ENCODE results near the gene COMP. TPM values are rescaled to one million over a fixed set of nuclear protein-coding genes. Genes with fewer than 3 reads are reported as not detected.
"Not testable (repeated sequence)": the region's sequence is repeated elsewhere in the genome, so short reads cannot be mapped to it uniquely, and the experiment has no call there.

COMP gene
- total RNA-seq, 1 donor from 2014 or later: not detected

DNA sequence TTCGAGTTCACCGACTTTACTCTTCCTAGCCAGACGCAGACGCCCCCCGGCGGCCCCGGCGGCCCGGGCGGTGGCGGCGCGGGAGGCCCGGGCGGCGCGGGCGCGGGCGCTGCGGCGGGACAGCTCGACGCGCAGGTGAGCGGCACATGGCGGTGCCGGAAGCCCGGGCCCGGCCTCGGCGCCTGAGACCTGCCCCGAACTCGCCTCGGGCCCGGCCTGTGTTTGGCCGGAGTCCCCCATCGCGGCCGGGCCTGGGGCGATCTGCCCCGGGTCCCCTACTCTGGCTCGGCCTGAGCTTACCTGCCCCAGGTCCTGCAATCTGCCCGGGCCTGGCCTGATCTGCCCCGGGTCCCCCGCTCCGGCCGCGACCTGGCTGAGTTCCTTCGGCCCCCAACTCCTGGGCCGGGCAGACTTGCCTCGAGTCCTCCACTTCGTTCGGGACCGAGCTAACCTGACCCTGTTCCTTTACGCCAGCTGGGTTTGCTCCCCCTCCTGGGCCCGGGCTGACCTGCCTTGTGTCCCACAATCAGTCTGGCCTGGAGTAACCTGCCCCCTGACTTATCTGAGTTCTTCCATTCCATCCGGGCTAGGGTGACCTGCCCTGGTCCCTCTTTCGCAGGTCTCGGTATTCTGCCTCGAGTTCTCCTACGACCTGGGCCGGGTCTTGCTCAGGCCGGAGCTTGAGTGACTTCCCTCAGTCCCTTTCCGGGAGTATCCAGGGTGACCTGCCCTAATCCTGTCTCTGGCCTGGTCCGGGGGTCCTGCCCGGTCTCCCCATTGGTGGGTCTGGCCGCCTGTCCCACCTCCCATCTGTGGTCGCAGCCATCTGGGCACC, 41.4 kb upstream of the COMP start:
- TF ChIP-seq, protein P1, sequence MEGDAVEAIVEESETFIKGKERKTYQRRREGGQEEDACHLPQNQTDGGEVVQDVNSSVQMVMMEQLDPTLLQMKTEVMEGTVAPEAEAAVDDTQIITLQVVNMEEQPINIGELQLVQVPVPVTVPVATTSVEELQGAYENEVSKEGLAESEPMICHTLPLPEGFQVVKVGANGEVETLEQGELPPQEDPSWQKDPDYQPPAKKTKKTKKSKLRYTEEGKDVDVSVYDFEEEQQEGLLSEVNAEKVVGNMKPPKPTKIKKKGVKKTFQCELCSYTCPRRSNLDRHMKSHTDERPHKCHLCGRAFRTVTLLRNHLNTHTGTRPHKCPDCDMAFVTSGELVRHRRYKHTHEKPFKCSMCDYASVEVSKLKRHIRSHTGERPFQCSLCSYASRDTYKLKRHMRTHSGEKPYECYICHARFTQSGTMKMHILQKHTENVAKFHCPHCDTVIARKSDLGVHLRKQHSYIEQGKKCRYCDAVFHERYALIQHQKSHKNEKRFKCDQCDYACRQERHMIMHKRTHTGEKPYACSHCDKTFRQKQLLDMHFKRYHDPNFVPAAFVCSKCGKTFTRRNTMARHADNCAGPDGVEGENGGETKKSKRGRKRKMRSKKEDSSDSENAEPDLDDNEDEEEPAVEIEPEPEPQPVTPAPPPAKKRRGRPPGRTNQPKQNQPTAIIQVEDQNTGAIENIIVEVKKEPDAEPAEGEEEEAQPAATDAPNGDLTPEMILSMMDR (conservative IDR thresholded peaks at IDR 0.05; ENCODE audit: low read depth, low read length): peak; percentile 33
- no peak for DNase-seq (ENCODE audit: low read depth)
- H3K4me3 ChIP-seq (ENCODE audit: low read depth, low read length): peak overlapping the region; percentile 68

DNA sequence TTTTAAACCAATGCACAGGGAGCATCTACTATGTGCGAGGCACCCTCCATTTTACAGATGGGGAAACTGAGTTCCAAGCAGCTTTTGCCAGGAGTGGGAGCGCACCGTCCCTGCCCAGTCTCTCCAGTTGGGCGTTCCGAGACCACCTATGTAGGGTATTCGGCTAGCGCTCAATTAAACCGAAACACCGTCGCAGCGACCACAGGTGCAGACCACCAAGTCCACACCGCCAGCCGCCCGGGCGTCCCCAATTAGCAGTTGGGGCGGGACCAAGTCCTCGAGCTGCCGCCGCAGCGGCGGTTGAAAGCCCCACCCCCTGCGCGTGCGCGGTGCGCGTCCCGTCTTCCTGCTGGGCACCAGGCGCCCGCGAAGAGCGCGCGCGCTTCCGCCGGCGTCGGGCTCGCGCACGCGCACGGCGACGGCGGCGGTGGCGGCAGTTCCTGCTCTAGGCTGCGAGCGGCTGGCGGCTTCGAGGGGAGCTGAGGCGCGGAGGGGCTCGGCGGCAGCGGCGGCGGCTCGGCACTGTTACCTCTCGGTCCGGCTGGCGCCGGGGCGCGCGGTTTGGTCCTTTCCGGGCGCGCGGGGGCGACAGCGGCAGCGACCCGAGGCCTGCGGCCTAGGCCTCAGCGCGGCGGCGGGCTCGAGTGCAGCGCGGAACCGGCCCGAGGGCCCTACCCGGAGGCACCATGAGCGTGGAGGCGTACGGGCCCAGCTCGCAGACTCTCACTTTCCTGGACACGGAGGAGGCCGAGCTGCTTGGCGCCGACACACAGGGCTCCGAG, 40.6 kb upstream of the COMP start, which contains the start of gene UPF1:
TSS of gene UPF1 (plus strand) at position 436 of the 782 bp plus-strand sequence. CDS start at position 687, 251 bp downstream.
- peak within 1 kb of the TSS; percentile 68 for H3K4me3 ChIP-seq (ENCODE audit: low read depth, low read length)
- DNase-seq (ENCODE audit: low read depth): no peak
- TF ChIP-seq, protein P1 (conservative IDR thresholded peaks at IDR 0.05; ENCODE audit: low read depth, low read length): no peak

DNA sequence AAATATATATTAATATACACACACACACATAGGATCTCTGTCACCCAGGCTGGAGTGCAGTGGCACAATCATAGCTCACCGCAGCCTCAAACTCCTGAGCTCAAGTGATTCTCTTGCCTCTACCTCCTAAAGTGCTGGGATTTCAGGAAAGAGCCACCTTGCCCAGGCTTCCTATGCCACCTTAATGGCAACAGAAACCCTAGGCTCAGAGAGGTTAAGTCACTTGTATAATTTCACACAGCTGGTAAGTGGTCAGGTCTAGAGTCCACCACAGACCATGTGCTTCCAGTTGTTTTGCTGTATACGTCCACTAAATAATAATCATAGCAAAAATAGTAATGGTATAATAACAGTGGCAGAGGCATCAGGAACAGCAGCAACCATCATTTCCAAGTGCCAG, 39.4 kb upstream of the COMP start:
- no peak overlapping the region for H3K4me3 ChIP-seq (ENCODE audit: low read depth, low read length)
- DNase-seq (ENCODE audit: low read depth): no peak
- TF ChIP-seq, protein P1 (conservative IDR thresholded peaks at IDR 0.05; ENCODE audit: low read depth, low read length): no peak

DNA sequence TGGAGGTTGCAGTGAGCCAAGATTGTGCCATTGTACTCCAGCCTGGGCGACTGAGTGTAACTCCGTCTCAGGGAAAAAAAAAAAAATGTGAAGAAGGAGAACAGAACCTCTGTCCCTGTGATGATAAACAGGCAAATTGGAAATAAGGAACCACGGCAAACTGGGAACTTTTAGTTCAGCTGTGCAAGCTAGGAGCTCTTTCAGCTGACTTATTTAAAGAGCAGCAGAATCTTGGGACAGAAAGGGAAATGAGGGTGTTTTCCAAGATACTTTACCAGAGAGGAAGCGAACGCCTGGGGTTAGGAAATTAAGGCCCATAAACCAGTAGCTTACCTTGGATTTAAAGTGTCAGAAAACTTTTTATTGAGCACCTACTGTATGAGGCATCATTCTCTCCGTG, 37.7 kb upstream of the COMP start:
- TF ChIP-seq, protein P1 (conservative IDR thresholded peaks at IDR 0.05; ENCODE audit: low read depth, low read length): no peak
- DNase-seq (ENCODE audit: low read depth): no peak
- H3K4me3 ChIP-seq (ENCODE audit: low read depth, low read length): no peak overlapping the region

DNA sequence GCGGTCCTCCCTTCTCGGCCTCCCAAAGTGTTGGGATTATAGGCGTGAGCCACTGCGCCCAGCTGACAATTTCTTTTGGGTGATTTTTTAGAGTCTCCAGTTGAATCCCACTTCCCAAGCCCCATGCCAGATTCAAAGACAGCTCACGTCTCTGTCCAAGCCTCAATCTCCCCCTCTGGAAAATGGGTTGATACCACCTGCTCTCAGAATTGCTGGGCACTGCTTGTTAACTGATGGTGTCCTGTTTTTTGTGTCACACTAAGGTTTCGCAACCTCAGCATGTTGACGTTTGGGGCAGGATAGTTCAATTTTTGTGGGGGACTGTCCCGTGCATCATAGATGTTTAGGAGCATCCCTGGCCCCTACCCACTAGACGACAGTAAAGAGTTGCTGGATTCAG, 26.5 kb upstream of the COMP start:
- DNase-seq (ENCODE audit: low read depth): no peak
- TF ChIP-seq, protein P1 (conservative IDR thresholded peaks at IDR 0.05; ENCODE audit: low read depth, low read length): no peak
- H3K4me3 ChIP-seq (ENCODE audit: low read depth, low read length): no peak overlapping the region

DNA sequence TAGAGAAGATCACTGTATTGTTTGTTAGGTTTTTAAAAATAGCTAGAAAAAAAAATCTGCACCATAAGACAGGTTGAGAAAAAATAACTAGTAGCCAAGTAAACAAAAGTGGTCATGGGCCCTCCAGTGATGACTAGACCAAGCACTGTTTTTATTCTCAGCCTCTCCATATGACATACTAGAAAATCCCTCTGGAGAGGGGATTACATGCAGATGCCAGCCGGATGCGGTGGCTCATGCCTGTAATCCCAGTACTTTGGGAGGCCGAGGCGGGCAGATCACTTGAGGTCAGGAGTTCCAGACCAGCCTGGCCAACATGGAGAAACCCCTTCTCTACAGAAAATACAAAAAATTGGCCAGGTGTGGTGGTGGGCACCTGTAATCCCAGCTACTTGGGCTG, 25.5 kb upstream of the COMP start:
- not testable (repeated sequence) for DNase-seq (ENCODE audit: low read depth); H3K4me3 ChIP-seq (ENCODE audit: low read depth, low read length)

DNA sequence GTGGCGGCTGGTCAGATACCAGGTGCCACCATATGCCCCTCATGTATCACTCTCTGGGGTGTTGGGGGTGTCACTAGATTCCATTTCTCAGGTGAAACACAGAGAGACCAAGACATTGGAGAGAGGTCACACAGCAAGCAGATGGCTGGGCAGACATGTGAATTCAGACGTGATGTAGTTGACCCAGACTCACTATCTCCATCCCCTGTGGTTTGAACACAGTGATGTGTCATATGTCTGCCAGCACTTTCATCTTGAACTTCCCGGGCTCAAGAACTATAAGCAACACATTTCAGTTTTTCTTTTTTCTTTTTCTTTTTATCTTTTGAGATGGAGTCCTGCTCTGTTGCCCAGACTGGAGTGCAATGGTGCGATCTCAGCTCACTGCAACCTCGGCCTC, 24.6 kb upstream of the COMP start:
- TF ChIP-seq, protein P1 (conservative IDR thresholded peaks at IDR 0.05; ENCODE audit: low read depth, low read length): no peak
- no peak overlapping the region for H3K4me3 ChIP-seq (ENCODE audit: low read depth, low read length)
- DNase-seq (ENCODE audit: low read depth): no peak

Data from epithelial cell of proximal tubule (primary cell).